ENCODE results near the gene NEMP2. TPM values are rescaled to one million over a fixed set of nuclear protein-coding genes. Genes with fewer than 3 reads are reported as not detected.
A peak's percentile ranks its signal among the peaks of the same experiment; 100 is the strongest.

NEMP2 gene
- total and polyA plus RNA-seq, 8 donors = 8.1 to 22.8 (median 14.0) TPM

- Histone ChIP-seq H3K27me3 (no peaks in the 10 kb centered on the region), H3K4me3 (no peak overlapping the region), H3K9me3 (no peaks in the 10 kb centered on the region), H3K27ac (peak overlapping the region in 1 of 2 donors; percentile 30), H3K4me1 (peaks cover 1 to 51% of the 10 kb centered on the region in 2 donors), H3K36me3 (no peaks in the 10 kb centered on the region)
- TF ChIP-seq CTCF (IDR thresholded peaks at IDR 0.05) = no peak
- intact Hi-C loops (cut with DNase I) = no loop called here
- ATAC-seq (peak; percentile 65), DNase-seq (no peak)
These were observed 6.0 kb downstream of the NEMP2 start for GRCh38 chr2:190528521-190529001.

- no peak overlapping the region for H3K4me3 ChIP-seq
- ATAC-seq = no peak
- intact Hi-C loops (cut with DNase I) = no loop called here
These were observed 6.6 kb downstream of the NEMP2 start for GRCh38 chr2:190527918-190528317.

GRCh38 chr2:190527214-190527613 is 7.3 kb downstream of the NEMP2 start:
- no peak for TF ChIP-seq CTCF (IDR thresholded peaks at IDR 0.05)
- Histone ChIP-seq H3K9me3 (no peaks in the 10 kb centered on the region), H3K4me1 (peaks cover 0 to 45% of the 10 kb centered on the region in 2 donors), H3K36me3 (no peaks in the 10 kb centered on the region), H3K4me3 (no peak overlapping the region), H3K27me3 (no peaks in the 10 kb centered on the region), H3K27ac (no peak overlapping the region)
- DNase-seq (no peak), ATAC-seq (no peak)
- intact Hi-C loops (cut with DNase I) = no loop called here

More at GRCh38 chr2:190527918-190528317, 6.6 kb downstream of the NEMP2 start:
- no peak for DNase-seq
- Histone ChIP-seq H3K27me3 (no peaks in the 10 kb centered on the region), H3K27ac (no peak overlapping the region), H3K4me1 (peaks cover 0 to 45% of the 10 kb centered on the region in 2 donors), H3K9me3 (no peaks in the 10 kb centered on the region), H3K36me3 (no peaks in the 10 kb centered on the region)
- TF ChIP-seq CTCF (IDR thresholded peaks at IDR 0.05) = no peak

- peak overlapping the region in 1 of 2 donors; percentile 37 for H3K27ac ChIP-seq
- H3K4me1 ChIP-seq = peaks cover 0 to 45% of the 10 kb centered on the region in 2 donors
- no peak for ATAC-seq
- intact Hi-C loops (cut with DNase I) = no loop called here
- H3K4me3 ChIP-seq = no peak overlapping the region
- no peak for DNase-seq
- TF ChIP-seq CTCF (IDR thresholded peaks at IDR 0.05) = no peak
- no peaks in the 10 kb centered on the region for H3K27me3 ChIP-seq
- H3K36me3 ChIP-seq = no peaks in the 10 kb centered on the region
- H3K9me3 ChIP-seq = no peaks in the 10 kb centered on the region
These were observed 8.3 kb downstream of the NEMP2 start for GRCh38 chr2:190526105-190526750.

GRCh38 chr2:190524928-190525327 is 9.6 kb downstream of the NEMP2 start:
- intact Hi-C loops (cut with DNase I) = no loop called here
- no peaks in the 10 kb centered on the region for H3K27me3 ChIP-seq
- H3K4me1 ChIP-seq = peaks cover 0 to 37% of the 10 kb centered on the region in 2 donors
- DNase-seq = no peak
- no peak overlapping the region for H3K27ac ChIP-seq
- H3K36me3 ChIP-seq = no peaks in the 10 kb centered on the region
- no peak for ATAC-seq
- H3K4me3 ChIP-seq = no peak overlapping the region
- H3K9me3 ChIP-seq = no peaks in the 10 kb centered on the region
- no peak for TF ChIP-seq CTCF (IDR thresholded peaks at IDR 0.05)

Measured in left lung (tissue), 10 donors.